Stimulated activated CD8-positive, alpha-beta memory T cell treated with anti-CD3 and anti-CD28 coated beads, Interleukin-15, amount 100 ng/mL, for 24 hours (primary cell): ENCODE measurements around the gene PHF1.
"Not testable (repeated sequence)": the region's sequence is repeated elsewhere in the genome, so short reads cannot be mapped to it uniquely, and the experiment has no call there.

ENCODE experiments used
- DNase-seq: peaks from one replicate; pipeline ENCODE4 v3.0.0-alpha.2; 2020; ENCODE audit warnings: low read depth

PHF1 gene

DNA sequence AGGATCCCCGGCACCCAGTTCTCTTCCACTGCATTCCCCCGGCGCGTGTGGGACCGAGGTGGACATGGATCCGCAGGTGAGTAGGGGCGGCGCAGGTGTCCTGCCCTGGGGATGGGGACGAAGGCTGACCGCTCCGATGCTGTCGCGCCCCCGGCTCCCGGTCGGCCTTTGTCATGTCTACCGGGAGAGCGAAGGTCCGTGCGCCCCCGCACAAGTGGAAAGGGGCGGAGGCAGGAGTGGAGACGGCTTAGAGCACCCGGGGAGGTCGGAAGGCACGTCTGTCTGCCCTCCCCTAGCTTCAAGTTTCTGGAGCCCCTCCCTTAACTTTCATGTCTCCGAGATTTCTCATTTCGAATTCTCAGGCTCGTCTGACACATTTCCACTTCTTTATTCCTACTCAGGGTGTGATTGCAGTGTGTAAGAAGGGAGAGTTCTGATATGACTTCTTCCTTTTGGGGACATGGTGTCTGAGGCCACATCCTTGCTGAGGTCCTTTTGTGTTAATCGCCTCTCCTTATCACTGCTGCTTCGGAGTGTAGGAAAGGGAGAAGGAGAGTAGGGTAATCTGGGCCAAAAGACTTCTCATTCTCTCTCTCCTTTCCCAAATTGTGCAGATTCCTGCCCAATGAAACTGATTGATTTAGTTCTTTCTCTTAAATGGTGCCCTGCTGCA lies 18.8 kb upstream of the PHF1 start:
- no peak for DNase-seq

DNA sequence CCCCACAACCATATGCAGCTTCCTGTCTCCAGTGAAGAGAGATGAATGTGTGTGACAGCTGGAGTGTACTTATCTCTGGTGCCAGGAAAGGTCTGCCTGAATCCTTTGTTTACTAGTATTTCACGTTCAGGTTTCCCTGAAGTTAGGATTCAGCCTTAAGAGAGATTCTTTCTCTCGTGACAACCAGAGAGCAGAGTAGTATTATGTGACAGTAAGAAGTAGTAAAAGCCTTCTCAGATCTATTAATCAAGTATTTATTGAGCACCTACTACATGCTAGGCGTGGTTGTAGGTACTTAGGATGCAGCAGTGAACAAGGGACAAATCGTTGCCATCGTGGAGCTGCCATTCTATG lies 18.2 kb upstream of the PHF1 start:
- DNase-seq: no peak

- DNase-seq: no peak
Observed at GRCh38 chr6:33392979-33393378, 17.8 kb upstream of the PHF1 start.

GRCh38 chr6:33397541-33397940 lies 13.3 kb upstream of the PHF1 start:
- no peak for DNase-seq

DNA sequence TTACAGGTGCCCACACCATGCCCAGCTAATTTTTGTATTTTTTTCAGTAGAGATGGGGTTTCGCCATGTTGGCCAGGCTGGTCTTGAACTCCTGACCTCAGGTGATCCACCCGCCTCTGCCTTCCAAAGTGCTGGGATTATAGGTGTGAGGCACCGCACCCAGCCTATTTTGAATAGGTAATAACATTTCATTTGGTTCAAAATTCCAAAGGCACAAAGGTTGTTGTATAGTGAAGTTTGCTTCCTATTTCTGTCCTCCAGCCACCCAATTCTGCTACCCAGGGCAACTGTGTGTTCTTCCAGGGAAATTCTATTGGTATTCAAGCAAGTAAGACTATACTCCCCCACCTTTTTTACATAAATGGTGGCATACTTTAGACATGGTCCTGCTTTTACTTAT lies 12.2 kb upstream of the PHF1 start:
- DNase-seq: not testable (repeated sequence)

DNA sequence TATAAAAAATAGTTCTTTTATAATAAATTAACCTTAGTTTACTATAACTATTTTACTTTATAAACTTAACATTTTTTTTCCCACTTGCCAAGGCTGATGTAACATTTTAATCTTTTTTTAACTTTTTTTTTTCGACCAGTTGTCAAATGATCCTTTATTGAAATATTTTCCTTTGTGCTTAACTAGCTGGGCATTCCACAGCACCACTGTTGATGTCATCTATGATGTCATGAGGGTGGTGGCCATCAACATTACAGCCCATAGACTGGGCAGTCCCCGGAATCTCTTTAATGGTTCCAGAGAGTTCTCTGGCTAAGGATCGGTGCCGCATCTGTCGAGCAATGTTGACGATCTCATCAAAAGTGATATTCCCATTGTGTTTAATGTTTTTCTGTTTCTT lies 10.9 kb upstream of the PHF1 start:
- DNase-seq: not testable (repeated sequence)

DNA sequence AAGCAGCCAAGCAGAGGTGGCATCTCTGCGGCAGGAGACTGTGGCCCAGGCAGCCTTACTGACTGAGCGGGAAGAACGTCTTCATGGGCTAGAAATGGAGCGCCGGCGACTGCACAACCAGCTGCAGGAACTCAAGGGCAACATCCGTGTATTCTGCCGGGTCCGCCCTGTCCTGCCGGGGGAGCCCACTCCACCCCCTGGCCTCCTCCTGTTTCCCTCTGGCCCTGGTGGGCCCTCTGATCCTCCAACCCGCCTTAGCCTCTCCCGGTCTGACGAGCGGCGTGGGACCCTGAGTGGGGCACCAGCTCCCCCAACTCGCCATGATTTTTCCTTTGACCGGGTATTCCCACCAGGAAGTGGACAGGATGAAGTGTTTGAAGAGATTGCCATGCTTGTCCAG lies 5.9 kb upstream of the PHF1 start:
- no peak for DNase-seq

DNA sequence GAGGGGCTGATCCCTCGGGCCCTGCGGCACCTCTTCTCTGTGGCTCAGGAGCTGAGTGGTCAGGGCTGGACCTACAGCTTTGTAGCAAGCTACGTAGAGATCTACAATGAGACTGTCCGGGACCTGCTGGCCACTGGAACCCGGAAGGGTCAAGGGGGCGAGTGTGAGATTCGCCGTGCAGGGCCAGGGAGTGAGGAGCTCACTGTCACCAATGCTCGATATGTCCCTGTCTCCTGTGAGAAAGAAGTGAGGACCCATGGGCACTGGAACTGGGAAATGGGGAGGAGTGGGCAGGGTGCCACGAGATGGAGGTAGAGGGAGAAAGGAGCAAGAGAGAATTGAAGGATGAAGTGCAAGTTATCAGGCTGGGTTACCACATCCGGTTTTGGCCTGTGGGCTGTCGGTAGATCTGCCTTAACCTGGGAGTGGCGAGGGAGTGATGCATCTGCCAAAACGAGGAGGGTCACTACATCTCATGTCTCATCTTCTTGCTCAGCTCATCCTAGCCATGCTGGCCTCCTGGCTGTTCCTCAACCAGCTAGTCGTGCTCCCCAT lies 5.4 kb upstream of the PHF1 start:
- DNase-seq: no peak

GRCh38 chr6:33406126-33406525 lies 4.7 kb upstream of the PHF1 start:
- DNase-seq: no peak

- no peak for DNase-seq
Observed at GRCh38 chr6:33407132-33407718, 3.6 kb upstream of the PHF1 start.

DNA sequence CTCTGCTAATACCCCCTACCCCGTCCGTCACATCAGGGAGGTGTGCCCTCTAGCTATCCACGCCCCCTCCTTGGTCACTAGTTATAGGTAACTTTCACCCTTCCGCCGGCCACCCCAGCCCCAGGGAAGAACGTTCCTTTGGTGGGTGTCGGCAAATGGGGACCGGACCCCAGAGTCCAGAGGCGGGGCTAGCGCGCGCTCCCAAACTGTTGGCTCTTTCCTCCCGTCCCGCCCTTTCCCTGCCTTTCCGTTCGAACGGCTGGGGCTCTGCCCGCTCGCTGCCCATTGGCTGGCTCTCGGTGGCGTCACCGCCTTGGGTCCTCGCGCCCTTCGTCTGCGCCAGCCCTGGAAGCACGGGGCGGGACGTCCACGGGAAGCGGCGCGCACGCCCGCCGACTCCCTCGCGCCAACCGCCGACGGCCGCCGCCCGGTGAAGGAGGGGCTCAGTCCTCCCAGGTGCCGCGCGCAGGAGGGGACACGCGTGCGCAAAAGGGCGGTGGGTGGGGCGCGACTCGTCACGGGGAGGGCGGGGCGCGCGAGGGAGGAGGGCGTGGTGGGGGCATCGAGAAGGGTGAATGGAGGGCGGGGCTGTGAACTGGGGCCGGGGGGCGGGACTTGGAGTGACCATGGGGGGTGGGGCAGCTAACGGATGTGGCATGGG lies 634 bp upstream of the PHF1 start:
- peak; percentile 95 for DNase-seq

DNA sequence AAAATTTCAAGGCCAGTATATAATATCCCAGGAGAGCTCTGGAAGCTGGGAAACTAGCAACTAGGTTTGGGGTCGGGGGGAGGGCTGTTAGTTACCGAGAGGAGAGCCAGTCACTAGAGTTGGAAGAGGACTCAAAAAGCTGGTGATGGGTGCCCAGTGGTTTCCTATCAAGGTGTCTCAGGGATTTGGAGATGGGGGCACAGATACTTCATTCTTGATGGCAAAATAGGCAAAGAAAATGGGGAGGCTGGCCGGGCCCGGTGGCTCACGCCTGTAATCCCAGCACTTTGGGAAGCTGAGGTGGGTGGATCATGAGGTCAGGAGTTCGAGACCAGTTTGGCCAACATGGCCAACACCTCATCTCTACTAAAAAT lies 805 bp downstream of the PHF1 start:
- DNase-seq: no peak

GRCh38 chr6:33412140-33413009 lies 1.6 kb downstream of the PHF1 start:
- no peak for DNase-seq

DNA sequence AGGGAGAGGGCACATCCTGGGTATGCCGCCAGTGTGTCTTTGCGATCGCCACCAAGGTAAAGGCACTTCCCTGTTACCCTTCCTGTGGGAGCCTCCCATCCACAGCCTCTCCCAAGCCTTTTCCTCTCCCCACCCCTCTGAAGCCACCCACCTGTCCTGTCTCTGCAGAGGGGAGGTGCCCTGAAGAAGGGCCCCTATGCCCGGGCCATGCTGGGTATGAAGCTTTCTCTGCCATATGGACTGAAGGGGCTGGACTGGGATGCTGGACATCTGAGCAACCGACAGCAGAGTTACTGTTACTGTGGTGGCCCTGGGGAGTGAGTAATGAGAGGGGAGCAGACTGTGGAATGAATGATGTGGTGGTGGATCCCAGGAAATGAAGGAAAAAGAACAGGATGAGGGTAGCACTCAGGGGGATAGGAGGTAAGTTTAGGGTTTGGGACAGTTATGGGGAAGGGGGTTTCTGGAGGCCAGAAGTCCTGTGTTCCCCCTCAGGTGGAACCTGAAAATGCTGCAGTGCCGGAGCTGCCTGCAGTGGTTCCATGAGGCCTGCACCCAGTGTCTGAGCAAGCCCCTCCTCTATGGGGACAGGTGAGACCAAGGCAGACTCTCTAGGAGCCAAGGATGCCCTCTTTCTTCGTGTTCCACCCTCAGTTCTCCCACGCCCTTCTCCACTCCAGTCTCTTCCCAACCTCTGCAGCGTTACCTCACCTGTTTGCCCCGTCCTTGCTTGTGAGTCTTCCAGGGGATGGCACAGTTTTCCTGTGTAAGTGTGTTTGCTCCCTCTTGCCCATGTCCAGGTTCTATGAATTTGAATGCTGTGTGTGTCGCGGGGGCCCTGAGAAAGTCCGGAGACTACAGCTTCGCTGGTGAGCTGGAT lies 2.7 kb downstream of the PHF1 start:
- no peak for DNase-seq

DNA sequence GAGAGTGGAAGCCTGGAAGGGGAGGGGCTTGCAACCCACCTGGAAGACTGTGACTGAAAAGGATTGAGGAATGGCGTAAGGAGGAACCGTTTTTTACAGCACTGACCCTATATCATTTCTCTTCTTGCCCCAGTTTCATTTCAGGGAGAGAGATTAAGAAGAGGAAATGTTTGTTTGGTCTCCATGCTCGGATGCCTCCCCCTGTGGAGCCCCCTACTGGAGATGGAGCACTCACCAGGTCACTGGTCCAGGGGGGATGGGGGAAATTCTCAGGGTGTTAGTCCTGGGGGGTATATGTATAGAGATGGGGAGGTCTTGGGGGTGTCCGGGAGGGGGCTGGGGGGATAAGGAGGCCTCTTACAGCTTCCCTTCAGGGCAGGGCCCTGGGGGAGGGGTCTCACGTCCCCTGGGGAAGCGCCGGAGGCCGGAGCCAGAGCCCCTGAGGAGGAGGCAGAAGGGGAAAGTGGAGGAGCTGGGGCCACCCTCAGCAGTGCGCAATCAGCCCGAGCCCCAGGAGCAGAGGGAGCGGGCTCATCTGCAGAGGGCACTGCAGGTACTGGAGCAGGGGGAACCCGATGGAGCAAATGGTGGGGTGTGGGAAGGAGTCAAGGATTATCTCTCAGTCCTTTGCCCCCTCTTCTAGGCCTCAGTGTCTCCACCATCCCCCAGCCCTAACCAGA lies 3.9 kb downstream of the PHF1 start:
- DNase-seq: no peak

DNA sequence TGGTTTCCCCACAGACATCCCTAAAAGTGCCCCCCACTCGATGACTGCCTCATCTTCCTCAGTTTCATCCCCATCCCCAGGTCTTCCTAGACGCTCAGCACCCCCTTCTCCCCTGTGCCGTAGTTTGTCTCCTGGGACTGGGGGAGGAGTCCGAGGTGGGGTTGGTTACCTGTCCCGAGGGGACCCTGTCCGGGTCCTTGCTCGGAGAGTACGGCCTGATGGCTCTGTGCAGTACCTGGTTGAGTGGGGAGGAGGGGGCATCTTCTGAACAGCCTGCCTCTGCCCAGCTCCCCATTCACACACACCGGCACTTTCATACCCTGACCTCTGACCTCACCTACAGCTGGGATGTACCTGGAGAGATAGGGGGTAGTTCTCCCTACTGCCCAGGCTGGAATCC lies 5.0 kb downstream of the PHF1 start:
- DNase-seq: no peak

DNA sequence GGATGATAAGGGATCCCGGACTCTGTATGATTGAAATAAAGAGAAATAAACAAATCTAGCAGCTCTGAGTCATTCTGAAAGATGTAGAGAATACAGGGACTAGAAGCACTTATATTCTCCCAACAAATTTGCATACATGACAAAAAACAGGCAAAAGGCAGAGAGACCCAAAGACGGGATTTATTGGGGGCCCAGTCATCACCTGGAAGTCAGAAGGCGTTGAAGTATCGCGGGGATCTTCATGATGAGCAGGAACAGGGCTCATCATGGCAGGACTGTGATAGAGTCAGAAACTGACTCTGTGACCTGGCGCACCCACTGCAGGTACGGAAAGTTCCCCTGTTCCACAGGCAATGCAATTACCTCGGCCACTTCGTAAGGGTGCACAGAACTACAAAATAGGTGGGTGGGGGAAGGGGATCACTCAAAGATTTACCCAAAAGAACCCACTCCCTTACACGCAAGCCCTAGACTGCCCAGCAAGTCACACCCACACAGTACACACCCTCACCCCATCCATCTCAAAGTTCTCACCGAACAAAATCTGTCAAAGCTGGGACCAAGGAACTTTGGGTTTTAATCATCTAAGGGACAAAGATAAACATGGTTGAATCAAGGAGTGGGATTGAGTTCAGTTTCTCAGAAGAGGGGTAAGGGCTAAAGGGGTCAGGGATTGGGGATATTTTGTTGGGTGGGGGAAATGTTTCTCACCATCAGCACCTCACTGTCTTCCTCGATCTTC lies 5.7 kb downstream of the PHF1 start:
- DNase-seq: no peak

- no peak for DNase-seq
Observed at GRCh38 chr6:33417128-33417902, 6.5 kb downstream of the PHF1 start.

DNA sequence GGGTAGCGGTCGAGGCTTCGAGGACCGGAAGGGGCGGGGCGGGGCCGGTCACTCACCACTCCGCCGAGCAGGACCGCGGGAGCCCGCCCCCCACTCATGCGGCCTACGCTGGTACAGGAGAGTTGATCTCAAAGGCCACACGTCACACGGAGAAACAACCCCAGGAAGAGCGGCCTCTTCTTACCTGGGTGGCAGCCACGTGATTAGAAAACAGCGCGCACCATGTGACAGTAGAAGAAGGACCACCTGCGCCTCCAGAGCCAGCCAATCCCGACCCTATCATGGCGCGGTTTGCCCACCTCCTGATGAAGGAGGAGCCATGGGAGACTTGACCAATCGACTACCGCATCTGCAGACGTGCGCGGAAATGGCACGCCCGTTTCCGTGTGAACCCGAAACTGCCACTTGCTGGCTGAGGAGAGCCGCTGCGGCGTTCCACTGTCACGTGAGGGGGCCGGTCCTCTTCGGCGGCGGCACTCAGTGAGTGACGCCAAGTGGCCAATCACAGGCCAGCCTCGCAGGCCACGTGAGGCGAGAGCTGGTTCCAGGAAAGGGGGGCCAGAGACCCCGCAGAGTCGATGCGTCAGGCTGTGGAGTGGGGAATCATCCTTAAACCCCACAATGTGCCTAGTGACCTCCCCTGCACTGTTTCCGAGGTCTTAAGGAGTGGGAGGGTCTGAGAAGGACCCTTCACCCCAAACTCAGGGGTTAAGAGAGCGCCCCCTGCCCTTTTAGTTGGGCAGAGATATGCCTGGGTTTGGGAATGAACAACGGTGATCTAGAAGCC lies 7.3 kb downstream of the PHF1 start, which contains the start of gene CUTA:
CUTA (minus strand) TSS at position 205 of the 787 bp plus-strand sequence; CDS start at position 98, 107 bp downstream.
- DNase-seq: peak; percentile 92
